Right lobe of liver (tissue), 6 donors: ENCODE results near the gene S1PR2. TPM values are rescaled to one million over a fixed set of nuclear protein-coding genes. Genes with fewer than 3 reads are reported as not detected.

Experiments
- ATAC-seq, 4 donors: fragments of 200-7000 bp; cut with Tn5 transposase; one replicate each; pipeline ENCODE4 v1.9.1; 2020; ENCODE audit warnings: mild to moderate bottlenecking in 4 of 4, moderate library complexity in 4 of 4
- DNase-seq, 3 donors: peaks; one replicate each; pipeline ENCODE4 v3.0.0-alpha.2; 2020
- H3K27ac ChIP-seq, 3 donors: fragments of 200-600 bp; one replicate each; pipeline ENCODE4 v1.8.0; 2022
- H3K27me3 ChIP-seq, 2 donors: fragments of 200-600 bp; one replicate each; pipeline ENCODE4 v1.8.0; 2022
- H3K36me3 ChIP-seq, 4 donors: fragments of 200-600 bp; sonication (generic) in 1 of 4; one replicate each; pipeline versions ENCODE4 v1.5.1 to v1.8.0; 2017 to 2022; ENCODE audit warnings: control low read depth in 1 of 4
- H3K4me1 ChIP-seq, 4 donors: fragments of 200-600 bp; sonication (generic) in 1 of 4; one replicate each; pipeline versions ENCODE4 v1.5.1 to v1.8.0; 2017 to 2022; ENCODE audit warnings: control low read depth in 1 of 4
- H3K4me3 ChIP-seq, 3 donors: fragments of 200-600 bp; one replicate each; pipeline ENCODE4 v1.8.0; 2022
- H3K9me3 ChIP-seq, 4 donors: fragments of 200-600 bp; sonication (generic) in 1 of 4; one replicate each; pipeline versions ENCODE4 v1.5.1 to v1.8.0; 2017 to 2022; ENCODE audit warnings: control low read depth in 1 of 4
- CTCF ChIP-seq, 4 donors: fragments of 200-600 bp in 3 of 4; fragments of 450-650 bp in 1 of 4; IDR thresholded peaks; one replicate each; pipeline versions ENCODE4 v1.5.1 to v1.8.0; 2016 to 2022; ENCODE audit warnings: antibody characterized with exemption in 4 of 4, mild to moderate bottlenecking in 2 of 4
- POLR2A ChIP-seq: fragments of 450-650 bp; IDR thresholded peaks from one replicate; pipeline ENCODE4 v1.6.1; 2017; ENCODE audit warnings: antibody characterized with exemption, mild to moderate bottlenecking
- WGBS: methylation state at CpG from one replicate; pipeline ENCODE4 v1.1.6; 2018; ENCODE audit warnings: low coverage, low lambda C conversion rate; ENCODE audit not compliant: insufficient coverage; ENCODE audit errors: missing lambda C conversion rate; 5-methylcytosine and 5-hydroxymethylcytosine counted together
- intact Hi-C, 2 donors: fragments of 100-400 bp; cut with DNase I; formaldehyde crosslinking; loops; one replicate each; pipeline versions ENCODE4 v1.11.2 to v1.14.1; 2022
- total RNA-seq, 6 experiments: library from RNA; depleted of rRNA in 2 of 6; stranded (reverse); fragments of >200 nt in 2 of 6; fragmentation: NEBNext Ultra II Directional in 3 of 6; extraction: Animal tissue kit (Norgen Biotek cat#: 25700) in 3 of 6; gene quantifications; one replicate each; pipeline versions ENCODE4 v1.1.0 to v1.2.4, GENCODE V29; 2016 to 2023
- donor health status: DM: no; HTN: yes; CAD: no.
- donor health status: DM: no; HTN: no; CAD: no.
- donor health status: DM: no; HTN: no; CAD: no.
- donor health status: DM: no; HTN: yes; CAD: no.
- donor health status: DM: no; HTN: yes; CAD: no.

Gene S1PR2
- total RNA-seq, 6 experiments from 2014 or later, result 1.7 to 6.6 (median 4.1) TPM

GRCh38 chr19:10211061-10211460 is 20.1 kb downstream of the S1PR2 start:
- no peak for TF ChIP-seq CTCF (IDR thresholded peaks at IDR 0.05)
- TF ChIP-seq POLR2A, result no peak
- DNase-seq, result no peak
- intact Hi-C loops, result no loop called here
- Histone ChIP-seq H3K27me3 (no peaks in the 10 kb centered on the region), H3K9me3 (no peaks in the 10 kb centered on the region), H3K4me1 (no peaks in the 10 kb centered on the region), H3K27ac (no peak overlapping the region), H3K4me3 (no peak overlapping the region), H3K36me3 (no peaks in the 10 kb centered on the region)
- WGBS, result 67% methylated on average over 3 of the region's 4 CpGs
- no peak for ATAC-seq

- Histone ChIP-seq H3K27me3 (no peaks in the 10 kb centered on the region), H3K4me1 (no peaks in the 10 kb centered on the region), H3K4me3 (no peak overlapping the region), H3K9me3 (no peaks in the 10 kb centered on the region), H3K27ac (no peak overlapping the region), H3K36me3 (no peaks in the 10 kb centered on the region)
- no peak for TF ChIP-seq CTCF (IDR thresholded peaks at IDR 0.05)
- no peak for TF ChIP-seq POLR2A
- no peak for DNase-seq
- intact Hi-C loops, result no loop called here
- peak in 1 of 4 donors; percentile 16 for ATAC-seq
- 51% methylated on average over 4 of the region's 4 CpGs for WGBS
Measured at GRCh38 chr19:10209315-10209714, 21.8 kb downstream of the S1PR2 start.

- ATAC-seq, result no peak
- H3K4me1 ChIP-seq, result no peaks in the 10 kb centered on the region
- intact Hi-C loops, result no loop called here
- WGBS, result no CpG with 5 or more reads among the region's 1 CpG
- H3K27ac ChIP-seq, result no peak overlapping the region
- no peak for TF ChIP-seq CTCF (IDR thresholded peaks at IDR 0.05)
- no peak for TF ChIP-seq POLR2A
- DNase-seq, result no peak
- H3K9me3 ChIP-seq, result no peaks in the 10 kb centered on the region
- no peaks in the 10 kb centered on the region for H3K27me3 ChIP-seq
- H3K36me3 ChIP-seq, result no peaks in the 10 kb centered on the region
- H3K4me3 ChIP-seq, result no peak overlapping the region
Measured at GRCh38 chr19:10207026-10207425, 24.1 kb downstream of the S1PR2 start.

- Histone ChIP-seq H3K36me3 (no peaks in the 10 kb centered on the region), H3K4me3 (no peak overlapping the region), H3K27ac (no peak overlapping the region), H3K27me3 (no peaks in the 10 kb centered on the region), H3K9me3 (no peaks in the 10 kb centered on the region), H3K4me1 (no peaks in the 10 kb centered on the region)
- TF ChIP-seq POLR2A, result no peak
- TF ChIP-seq CTCF (IDR thresholded peaks at IDR 0.05), result no peak
- ATAC-seq, result no peak
- intact Hi-C loops, result no loop called here
- no peak for DNase-seq
- WGBS, result 81% methylated on average over 4 of the region's 10 CpGs
Measured at GRCh38 chr19:10206226-10206885, 24.8 kb downstream of the S1PR2 start.
